ENCODE results near the gene C8A. TPM values are rescaled to one million over a fixed set of nuclear protein-coding genes. Genes with fewer than 3 reads are reported as not detected.

C8A gene
- total and polyA plus RNA-seq, 2 of the 13 experiments (the other 11 are each of a cell fraction or from before 2014, with no cell fraction given) = 10.5 to 15.0 TPM

GRCh38 chr1:56965916-56966697 is 111.5 kb downstream of the C8A start, which contains the start of gene C8B (continued):
- TF ChIP-seq, protein P1, sequence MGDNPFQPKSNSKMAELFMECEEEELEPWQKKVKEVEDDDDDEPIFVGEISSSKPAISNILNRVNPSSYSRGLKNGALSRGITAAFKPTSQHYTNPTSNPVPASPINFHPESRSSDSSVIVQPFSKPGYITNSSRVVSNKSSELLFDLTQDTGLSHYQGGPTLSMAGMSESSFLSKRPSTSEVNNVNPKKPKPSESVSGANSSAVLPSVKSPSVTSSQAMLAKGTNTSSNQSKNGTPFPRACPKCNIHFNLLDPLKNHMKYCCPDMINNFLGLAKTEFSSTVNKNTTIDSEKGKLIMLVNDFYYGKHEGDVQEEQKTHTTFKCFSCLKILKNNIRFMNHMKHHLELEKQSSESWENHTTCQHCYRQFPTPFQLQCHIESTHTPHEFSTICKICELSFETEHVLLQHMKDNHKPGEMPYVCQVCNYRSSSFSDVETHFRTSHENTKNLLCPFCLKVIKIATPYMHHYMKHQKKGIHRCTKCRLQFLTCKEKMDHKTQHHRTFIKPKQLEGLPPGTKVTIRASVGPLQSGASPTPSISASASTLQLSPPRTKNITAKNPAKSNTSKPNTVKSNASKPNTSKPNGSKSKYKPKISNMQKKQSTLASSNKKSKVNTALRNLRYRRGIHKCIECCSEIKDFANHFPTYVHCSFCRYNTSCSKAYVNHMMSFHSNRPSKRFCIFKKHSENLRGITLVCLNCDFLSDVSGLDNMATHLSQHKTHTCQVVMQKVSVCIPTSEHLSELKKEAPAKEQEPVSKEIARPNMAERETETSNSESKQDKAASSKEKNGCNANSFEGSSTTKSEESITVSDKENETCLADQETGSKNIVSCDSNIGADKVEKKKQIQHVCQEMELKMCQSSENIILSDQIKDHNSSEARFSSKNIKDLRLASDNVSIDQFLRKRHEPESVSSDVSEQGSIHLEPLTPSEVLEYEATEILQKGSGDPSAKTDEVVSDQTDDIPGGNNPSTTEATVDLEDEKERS (CRISPR knock-in tag; IDR thresholded peaks at IDR 0.05) = no peak
- TF ChIP-seq KDM6A (CRISPR knock-in tag; IDR thresholded peaks at IDR 0.05; ENCODE audit: low read depth) = 0 out of 2 replicates have a peak, but pooled peaks have one; percentile 55
- TF ChIP-seq CREM (IDR thresholded peaks at IDR 0.05) = peak; percentile 57
- no peak for TF ChIP-seq CREM (CRISPR knock-in tag; IDR thresholded peaks at IDR 0.05)
- TF ChIP-seq ZBTB20 (CRISPR knock-in tag; IDR thresholded peaks at IDR 0.05; ENCODE audit: borderline replicate concordance, low read depth) = no peak
- TF ChIP-seq ZNF34 (CRISPR knock-in tag; IDR thresholded peaks at IDR 0.05; ENCODE audit: borderline replicate concordance) = no peak
- TF ChIP-seq KDM5A (IDR thresholded peaks at IDR 0.05; ENCODE audit: borderline replicate concordance, low read length) = no peak
- no peak for TF ChIP-seq ZNF761 (CRISPR knock-in tag; conservative IDR thresholded peaks at IDR 0.05)
- TF ChIP-seq ZNF652 (CRISPR knock-in tag; IDR thresholded peaks at IDR 0.05; ENCODE audit: borderline replicate concordance, low read depth) = no peak
- no peak for TF ChIP-seq ZNF326 (CRISPR knock-in tag; IDR thresholded peaks at IDR 0.05; ENCODE audit: borderline replicate concordance)
- TF ChIP-seq NCOR1 (IDR thresholded peaks at IDR 0.05; ENCODE audit: borderline replicate concordance, low read length) = peak; percentile 68; the same call in 1 of the 2 replicates
- no peak for TF ChIP-seq ZNF737 (CRISPR knock-in tag; IDR thresholded peaks at IDR 0.05; ENCODE audit: borderline replicate concordance)
- TF ChIP-seq ZNF564 (CRISPR knock-in tag; IDR thresholded peaks at IDR 0.05) = peak; percentile 59; the same call in 1 of the 2 replicates
- peak; percentile 62; the same call in 1 of the 2 replicates for TF ChIP-seq IKZF5 (CRISPR knock-in tag; IDR thresholded peaks at IDR 0.05)
- 0 out of 2 replicates have a peak, but pooled peaks have one; percentile 12 for TF ChIP-seq ZNF12 (CRISPR knock-in tag; IDR thresholded peaks at IDR 0.05)
- TF ChIP-seq, protein P2, sequence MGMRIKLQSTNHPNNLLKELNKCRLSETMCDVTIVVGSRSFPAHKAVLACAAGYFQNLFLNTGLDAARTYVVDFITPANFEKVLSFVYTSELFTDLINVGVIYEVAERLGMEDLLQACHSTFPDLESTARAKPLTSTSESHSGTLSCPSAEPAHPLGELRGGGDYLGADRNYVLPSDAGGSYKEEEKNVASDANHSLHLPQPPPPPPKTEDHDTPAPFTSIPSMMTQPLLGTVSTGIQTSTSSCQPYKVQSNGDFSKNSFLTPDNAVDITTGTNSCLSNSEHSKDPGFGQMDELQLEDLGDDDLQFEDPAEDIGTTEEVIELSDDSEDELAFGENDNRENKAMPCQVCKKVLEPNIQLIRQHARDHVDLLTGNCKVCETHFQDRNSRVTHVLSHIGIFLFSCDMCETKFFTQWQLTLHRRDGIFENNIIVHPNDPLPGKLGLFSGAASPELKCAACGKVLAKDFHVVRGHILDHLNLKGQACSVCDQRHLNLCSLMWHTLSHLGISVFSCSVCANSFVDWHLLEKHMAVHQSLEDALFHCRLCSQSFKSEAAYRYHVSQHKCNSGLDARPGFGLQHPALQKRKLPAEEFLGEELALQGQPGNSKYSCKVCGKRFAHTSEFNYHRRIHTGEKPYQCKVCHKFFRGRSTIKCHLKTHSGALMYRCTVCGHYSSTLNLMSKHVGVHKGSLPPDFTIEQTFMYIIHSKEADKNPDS (CRISPR knock-in tag; IDR thresholded peaks at IDR 0.05) = peak; percentile 53; the same call in 1 of the 2 replicates
- no peak for TF ChIP-seq CENPX (CRISPR knock-in tag; IDR thresholded peaks at IDR 0.05)
- 0 out of 2 replicates have a peak, but pooled peaks have one; percentile 52 for TF ChIP-seq ZNF790 (CRISPR knock-in tag; IDR thresholded peaks at IDR 0.05; ENCODE audit: borderline replicate concordance)
- TF ChIP-seq, protein P3, sequence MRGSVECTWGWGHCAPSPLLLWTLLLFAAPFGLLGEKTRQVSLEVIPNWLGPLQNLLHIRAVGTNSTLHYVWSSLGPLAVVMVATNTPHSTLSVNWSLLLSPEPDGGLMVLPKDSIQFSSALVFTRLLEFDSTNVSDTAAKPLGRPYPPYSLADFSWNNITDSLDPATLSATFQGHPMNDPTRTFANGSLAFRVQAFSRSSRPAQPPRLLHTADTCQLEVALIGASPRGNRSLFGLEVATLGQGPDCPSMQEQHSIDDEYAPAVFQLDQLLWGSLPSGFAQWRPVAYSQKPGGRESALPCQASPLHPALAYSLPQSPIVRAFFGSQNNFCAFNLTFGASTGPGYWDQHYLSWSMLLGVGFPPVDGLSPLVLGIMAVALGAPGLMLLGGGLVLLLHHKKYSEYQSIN (CRISPR knock-in tag; IDR thresholded peaks at IDR 0.05; ENCODE audit: borderline replicate concordance) = no peak
- TF ChIP-seq THYN1 (CRISPR knock-in tag; IDR thresholded peaks at IDR 0.05; ENCODE audit: borderline replicate concordance, low read depth) = no peak
- no peak for TF ChIP-seq MAFG (CRISPR knock-in tag; IDR thresholded peaks at IDR 0.05)
- TF ChIP-seq ZNF562 (CRISPR knock-in tag; IDR thresholded peaks at IDR 0.05; ENCODE audit: borderline replicate concordance) = no peak
- TF ChIP-seq RFX5 (IDR thresholded peaks at IDR 0.05; ENCODE audit: low read depth, low read length) = no peak

All from HepG2 (cell line).